Astrocyte of the cerebellum (primary cell): ENCODE measurements around the gene CYP2A7.
"Not testable (repeated sequence)": the region's sequence is repeated elsewhere in the genome, so short reads cannot be mapped to it uniquely, and the experiment has no call there.

Source experiments
- DNase-seq: peaks from one replicate; pipeline ENCODE4 v3.0.0-alpha.2; 2011; ENCODE audit warnings: low read depth
- H3K4me3 ChIP-seq: 2 replicates; pipeline ENCODE4 v1.5.1; 2011; ENCODE audit warnings: mild to moderate bottlenecking, low read depth, low read length, moderate library complexity
- in situ Hi-C: cut with HindIII; loops from 2 replicates; pipeline ENCODE4 v1.10.0; 2017; ENCODE audit warnings: low sequenced_read_pairs
- TF ChIP-seq, protein P1 (sequence below): IDR thresholded peaks from 2 replicates; pipeline ENCODE4 v1.5.1; 2012; ENCODE audit warnings: low read length, low read depth, moderate library complexity, mild to moderate bottlenecking; ENCODE audit errors: missing control alignments

The CYP2A7 gene

DNA sequence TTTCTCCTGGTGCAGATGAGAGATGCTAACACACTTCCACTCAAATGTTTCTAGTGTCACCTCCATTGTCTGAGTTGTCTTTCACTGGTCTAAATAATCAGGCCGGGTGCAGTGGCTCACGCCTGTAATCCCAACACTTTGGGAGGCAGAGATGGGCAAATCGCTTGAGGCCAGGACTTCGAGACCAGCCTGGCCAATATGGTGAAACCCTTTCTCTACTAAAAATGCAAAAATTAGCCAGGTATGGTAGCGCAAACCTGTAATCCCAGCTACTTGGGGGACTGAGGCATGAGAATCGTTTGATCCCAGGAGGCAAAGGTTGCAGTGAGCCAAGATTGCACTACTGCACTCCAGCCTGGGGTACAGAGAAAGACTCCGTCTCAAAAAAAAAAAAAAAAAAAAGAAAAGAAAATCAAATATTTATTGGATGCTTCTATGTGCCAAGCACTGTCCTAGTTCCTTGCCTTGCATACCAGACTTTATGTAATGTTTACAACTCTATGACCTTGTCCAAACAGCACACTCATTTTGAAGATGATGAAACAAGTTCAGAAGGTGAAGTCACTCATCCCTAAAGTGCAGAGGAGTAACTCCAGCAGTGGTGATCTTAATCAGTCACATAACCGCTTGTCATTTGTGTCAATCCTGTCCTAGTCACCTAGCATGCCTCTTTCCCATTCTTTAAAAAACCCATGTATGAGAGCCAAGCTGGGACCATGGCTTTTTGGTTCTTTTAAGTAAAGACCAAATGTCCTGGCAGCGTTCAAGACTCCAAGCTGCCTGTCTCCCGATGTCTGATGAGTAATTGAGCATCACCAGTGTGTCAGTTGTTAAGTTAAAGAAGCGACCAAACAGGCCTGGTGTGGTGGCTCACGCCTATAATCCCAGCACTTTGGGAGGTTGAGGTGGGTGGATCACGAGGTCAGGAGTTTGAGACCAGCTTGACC lies 15.1 kb upstream of the CYP2A7 start:
- in situ Hi-C loops, H3K4me3 ChIP-seq, DNase-seq: not testable (repeated sequence)

GRCh38 chr19:40896418-40896796 lies 14.4 kb upstream of the CYP2A7 start:
- DNase-seq, result no peak
- TF ChIP-seq, protein P1, sequence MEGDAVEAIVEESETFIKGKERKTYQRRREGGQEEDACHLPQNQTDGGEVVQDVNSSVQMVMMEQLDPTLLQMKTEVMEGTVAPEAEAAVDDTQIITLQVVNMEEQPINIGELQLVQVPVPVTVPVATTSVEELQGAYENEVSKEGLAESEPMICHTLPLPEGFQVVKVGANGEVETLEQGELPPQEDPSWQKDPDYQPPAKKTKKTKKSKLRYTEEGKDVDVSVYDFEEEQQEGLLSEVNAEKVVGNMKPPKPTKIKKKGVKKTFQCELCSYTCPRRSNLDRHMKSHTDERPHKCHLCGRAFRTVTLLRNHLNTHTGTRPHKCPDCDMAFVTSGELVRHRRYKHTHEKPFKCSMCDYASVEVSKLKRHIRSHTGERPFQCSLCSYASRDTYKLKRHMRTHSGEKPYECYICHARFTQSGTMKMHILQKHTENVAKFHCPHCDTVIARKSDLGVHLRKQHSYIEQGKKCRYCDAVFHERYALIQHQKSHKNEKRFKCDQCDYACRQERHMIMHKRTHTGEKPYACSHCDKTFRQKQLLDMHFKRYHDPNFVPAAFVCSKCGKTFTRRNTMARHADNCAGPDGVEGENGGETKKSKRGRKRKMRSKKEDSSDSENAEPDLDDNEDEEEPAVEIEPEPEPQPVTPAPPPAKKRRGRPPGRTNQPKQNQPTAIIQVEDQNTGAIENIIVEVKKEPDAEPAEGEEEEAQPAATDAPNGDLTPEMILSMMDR, result no peak
- no peak overlapping the region for H3K4me3 ChIP-seq
- in situ Hi-C loops, result no loop called here

DNA sequence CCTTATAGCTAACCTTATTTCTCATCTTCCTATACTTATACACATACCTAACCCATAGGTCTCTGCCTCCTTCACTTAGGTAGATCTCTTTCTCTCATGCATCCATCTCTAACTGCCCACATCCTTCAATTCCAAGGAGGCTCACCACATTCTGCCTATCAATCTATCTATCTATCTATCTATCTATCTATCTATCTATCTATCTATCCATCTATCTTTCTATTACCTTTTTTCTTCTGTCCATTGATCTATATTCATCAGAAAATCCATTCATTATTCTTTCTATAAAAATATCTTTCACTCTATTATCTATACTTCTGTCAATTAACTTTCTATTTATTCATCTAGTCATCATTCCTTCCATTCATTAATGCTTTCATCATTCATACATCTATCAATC lies 11.1 kb upstream of the CYP2A7 start:
- in situ Hi-C loops, result no loop called here
- H3K4me3 ChIP-seq, result no peak overlapping the region
- TF ChIP-seq, protein P1, result no peak
- no peak for DNase-seq

DNA sequence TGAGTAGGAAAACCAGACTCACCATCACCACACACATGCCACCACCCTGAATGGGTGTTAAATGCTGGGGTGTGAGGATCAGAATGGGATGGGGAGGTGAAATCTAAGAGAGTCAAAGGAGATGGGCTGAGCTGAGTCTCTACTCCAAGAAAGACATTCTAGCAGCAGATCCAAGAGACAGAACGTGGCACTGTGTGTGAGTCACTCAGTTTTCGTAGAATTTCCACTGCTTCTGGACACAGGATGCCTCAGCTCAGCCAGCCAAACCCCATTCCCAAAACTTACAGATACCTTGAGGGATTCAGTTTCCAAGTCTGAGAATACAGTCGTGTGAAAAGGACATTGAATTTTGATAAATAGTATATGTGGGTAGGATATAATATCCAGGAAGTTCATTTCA lies 7.3 kb upstream of the CYP2A7 start:
- TF ChIP-seq, protein P1, result no peak
- in situ Hi-C loops, result no loop called here
- DNase-seq, result no peak
- no peak overlapping the region for H3K4me3 ChIP-seq

DNA sequence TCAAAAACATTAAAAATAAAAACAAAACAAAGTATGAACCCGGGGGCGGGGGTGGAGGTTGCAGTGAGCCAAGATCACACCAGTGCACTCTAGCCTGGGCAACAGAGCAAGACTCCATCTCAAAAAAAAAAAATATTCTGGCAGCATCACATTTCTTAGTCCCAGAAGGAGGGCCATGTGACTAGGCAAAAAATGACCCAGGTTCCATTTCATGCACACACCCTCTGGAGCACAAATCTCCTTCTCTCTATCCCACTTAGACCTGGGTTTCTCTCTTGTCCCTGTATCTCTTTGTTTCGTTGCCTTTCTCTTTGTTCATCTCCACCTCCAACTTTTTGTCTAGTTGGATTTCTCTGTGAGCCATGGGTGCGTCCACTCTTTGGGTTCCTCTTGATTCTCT lies 6.2 kb upstream of the CYP2A7 start:
- in situ Hi-C loops, result no loop called here
- TF ChIP-seq, protein P1, result no peak
- H3K4me3 ChIP-seq, result no peak overlapping the region
- no peak for DNase-seq

GRCh38 chr19:40884187-40884931 lies 2.3 kb upstream of the CYP2A7 start:
- DNase-seq, H3K4me3 ChIP-seq, in situ Hi-C loops: not testable (repeated sequence)

GRCh38 chr19:40879349-40879748 lies 2.7 kb downstream of the CYP2A7 start:
- in situ Hi-C loops, DNase-seq, H3K4me3 ChIP-seq: not testable (repeated sequence)

- H3K4me3 ChIP-seq, DNase-seq, in situ Hi-C loops: not testable (repeated sequence)
Measured at GRCh38 chr19:40875526-40875951, 6.5 kb downstream of the CYP2A7 start.

- in situ Hi-C loops, H3K4me3 ChIP-seq, DNase-seq: not testable (repeated sequence)
Measured at GRCh38 chr19:40874874-40875273, 7.2 kb downstream of the CYP2A7 start.

DNA sequence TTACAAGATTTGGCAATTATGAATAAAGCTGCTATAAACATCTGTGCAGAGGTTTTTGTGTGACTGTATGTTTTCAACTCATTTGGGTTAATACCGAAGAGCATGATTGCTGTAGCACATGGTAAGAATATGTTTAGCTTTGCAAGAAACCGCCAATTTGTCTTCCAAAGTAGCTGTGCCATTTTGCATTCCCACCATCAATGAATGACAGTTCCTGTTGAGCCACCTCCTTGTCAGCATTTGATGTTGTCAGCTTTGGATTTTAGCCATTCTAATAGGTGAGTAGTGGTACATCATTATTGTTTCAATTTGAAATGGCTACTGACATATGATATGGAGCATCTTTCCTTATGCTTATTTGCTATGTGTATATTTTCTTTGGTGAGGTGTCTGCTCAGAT lies 8.2 kb downstream of the CYP2A7 start:
- H3K4me3 ChIP-seq, in situ Hi-C loops, DNase-seq: not testable (repeated sequence)
